HCT116 (cell line): Measurements from ENCODE around the gene SLCO4A1.

Source experiments
- CTCF ChIP-seq, 3 experiments: fragments of 200-600 bp in 1 of 3; sonication (generic) in 1 of 3; IDR thresholded peaks in 2 of 3; conservative IDR thresholded peaks in 1 of 3; 2 replicates each; pipeline ENCODE4 v1.5.1; 2012 to 2017; ENCODE audit warnings: low read depth in 2 of 3, low read length in 2 of 3, antibody characterized with exemption in 1 of 3, borderline replicate concordance in 1 of 3, control low read depth in 1 of 3, mild to moderate bottlenecking in 1 of 3, mixed read lengths in 1 of 3, mixed run types in 1 of 3, moderate library complexity in 1 of 3; ENCODE audit not compliant: insufficient read depth in 1 of 3
- EZH2 ChIP-seq: fragments of 200-600 bp; sonication (generic); IDR thresholded peaks from 2 replicates; pipeline ENCODE4 v1.6.1; 2017; ENCODE audit warnings: antibody characterized with exemption, mixed run types
- JUND ChIP-seq: IDR thresholded peaks from 2 replicates; pipeline ENCODE4 v1.6.1; 2012
- MAX ChIP-seq: IDR thresholded peaks from 2 replicates; pipeline ENCODE4 v1.6.1; 2012
- POLR2A ChIP-seq: IDR thresholded peaks from 2 replicates; pipeline ENCODE4 v1.7.0; 2011; ENCODE audit warnings: borderline replicate concordance; ENCODE audit not compliant: insufficient read depth, insufficient read length; ENCODE audit errors: extremely low read depth
- POLR2AphosphoS5 ChIP-seq: IDR thresholded peaks from 2 replicates; pipeline ENCODE4 v1.6.1; 2011; ENCODE audit warnings: mild to moderate bottlenecking, low read depth, low read length, moderate library complexity
- SP1 ChIP-seq: IDR thresholded peaks from 2 replicates; pipeline ENCODE4 v1.6.1; 2012; ENCODE audit warnings: low read depth

- TF ChIP-seq JUND (no peak), MAX (no peak), POLR2A (no peak), CTCF (IDR thresholded peaks at IDR 0.05 in 2 of 3, conservative IDR thresholded peaks at IDR 0.05 in 1 of 3; ENCODE audit: borderline replicate concordance in 1 of 3, insufficient read depth in 1 of 3, low read depth in 2 of 3, low read length in 2 of 3) (no peak), EZH2 (no peak), POLR2AphosphoS5 (0 out of 2 replicates have a peak, but pooled peaks have one; percentile 2), SP1 (no peak)
Measured at GRCh38 chr20:62664019-62664971, 22.0 kb downstream of the SLCO4A1 start.
